HG02571 (cell line): ENCODE measurements around the gene GSTO2.
A peak's percentile ranks its signal among the peaks of the same experiment; 100 is the strongest.

Source experiments
- ATAC-seq: cut with Tn5 transposase; IDR thresholded peaks from one replicate; pipeline ENCODE4 v1.9.1; 2021; ENCODE audit warnings: mild to moderate bottlenecking, moderate library complexity; ENCODE audit not compliant: unreplicated experiment

GSTO2 gene

GRCh38 chr10:104337985-104338735 lies 69.2 kb downstream of the GSTO2 start, which contains the start of gene ITPRIP:
Gene ITPRIP, minus strand, starts transcription at chr10:104338465. Its CDS starts 22,414 bp downstream, at chr10:104316051.
- ATAC-seq: peak; percentile 62

DNA sequence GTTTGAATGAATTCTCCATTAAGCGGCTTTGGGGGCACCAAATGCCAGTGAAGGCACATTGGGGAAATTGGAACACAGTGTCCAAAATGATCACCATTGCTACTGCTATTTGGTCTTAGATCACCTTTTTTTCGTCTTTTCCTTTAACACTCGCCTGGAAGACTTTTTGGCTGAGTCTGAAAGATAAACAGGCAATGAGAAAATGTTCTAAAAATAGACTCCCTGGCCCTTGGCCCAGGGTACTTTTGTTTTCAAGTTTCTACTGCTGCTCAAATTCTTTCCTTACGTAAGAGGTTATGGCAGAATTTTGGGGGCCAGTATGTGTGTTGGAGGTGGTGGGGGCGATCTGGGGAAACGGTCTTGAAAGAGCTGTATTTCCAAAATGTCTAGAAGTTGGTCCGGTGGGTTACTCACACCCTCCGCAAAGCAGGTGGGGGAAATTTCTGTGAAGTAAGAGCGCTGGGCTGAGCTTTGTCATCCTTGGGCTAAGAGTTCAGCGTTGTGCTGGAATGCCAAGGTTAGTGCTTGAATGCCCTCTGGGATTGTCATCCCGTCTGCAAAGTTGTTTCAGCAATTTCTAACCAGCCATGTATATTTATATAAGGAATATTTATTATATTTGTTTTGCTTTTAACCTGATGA lies 70.6 kb downstream of the GSTO2 start:
- no peak for ATAC-seq

DNA sequence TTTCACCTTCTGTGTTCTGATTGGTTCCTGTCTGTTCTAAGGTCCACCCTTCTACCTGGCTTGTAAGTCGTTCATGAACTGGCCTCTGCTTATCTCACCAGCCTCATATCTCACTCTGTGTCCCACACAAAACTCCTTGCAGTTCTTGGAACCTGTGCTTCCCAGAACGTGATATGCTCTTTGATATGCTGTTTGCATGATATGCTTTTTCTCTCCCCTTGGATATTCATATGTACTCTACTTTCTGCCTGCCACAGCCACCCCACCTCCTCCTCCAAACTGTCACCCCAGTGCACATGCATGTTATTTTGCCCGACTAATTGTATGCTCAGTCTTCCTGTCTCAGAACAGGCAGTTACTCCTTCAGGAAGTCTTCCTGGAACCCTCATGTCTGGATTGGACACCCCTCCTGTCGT lies 71.1 kb downstream of the GSTO2 start:
- ATAC-seq: no peak

- ATAC-seq: no peak
Observed at GRCh38 chr10:104340641-104341040, 71.7 kb downstream of the GSTO2 start.

- ATAC-seq: no peak
Observed at GRCh38 chr10:104342941-104343411, 74.0 kb downstream of the GSTO2 start.

DNA sequence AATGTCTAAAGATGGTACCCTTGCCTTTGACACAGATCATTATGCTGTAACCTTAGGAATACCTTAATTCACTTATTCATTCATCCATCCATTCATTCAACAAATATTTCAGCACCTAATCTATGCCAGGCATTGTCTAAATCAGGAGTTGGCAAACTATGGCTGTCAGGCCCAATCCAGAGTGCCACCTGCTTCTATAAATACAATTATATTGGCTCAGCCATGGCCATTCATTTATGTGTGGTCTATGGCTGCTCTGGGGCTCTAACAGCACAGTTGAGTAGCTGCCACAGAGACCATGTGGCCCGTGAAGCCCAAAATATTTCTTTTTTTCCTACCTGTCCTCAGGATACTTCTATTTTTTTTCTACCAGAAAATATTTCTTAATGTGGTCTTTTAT lies 75.2 kb downstream of the GSTO2 start:
- ATAC-seq: no peak

- ATAC-seq: no peak
Observed at GRCh38 chr10:104345515-104345914, 76.5 kb downstream of the GSTO2 start.

DNA sequence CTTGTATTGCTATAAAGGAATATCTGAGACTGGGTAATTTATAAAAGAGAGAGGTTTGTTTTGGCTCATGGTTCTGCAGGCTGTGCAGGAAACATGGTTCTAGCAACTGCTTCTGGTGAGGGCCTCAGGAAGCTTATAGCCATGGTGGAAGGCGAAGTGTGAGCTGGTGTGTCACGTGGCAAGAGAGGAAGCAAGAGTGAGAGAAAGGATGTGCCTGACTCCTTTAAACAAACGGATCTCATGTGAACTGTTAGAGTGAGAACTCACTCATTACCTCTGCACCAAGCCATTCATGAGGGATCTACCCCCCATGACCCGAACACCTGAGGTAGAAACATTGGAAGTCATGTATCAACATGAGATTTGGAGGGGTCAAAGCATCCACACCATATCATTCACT lies 77.0 kb downstream of the GSTO2 start:
- ATAC-seq: no peak

GRCh38 chr10:104347295-104348045 lies 78.5 kb downstream of the GSTO2 start:
- ATAC-seq: no peak

GRCh38 chr10:104348601-104349000 lies 79.6 kb downstream of the GSTO2 start:
- no peak for ATAC-seq

DNA sequence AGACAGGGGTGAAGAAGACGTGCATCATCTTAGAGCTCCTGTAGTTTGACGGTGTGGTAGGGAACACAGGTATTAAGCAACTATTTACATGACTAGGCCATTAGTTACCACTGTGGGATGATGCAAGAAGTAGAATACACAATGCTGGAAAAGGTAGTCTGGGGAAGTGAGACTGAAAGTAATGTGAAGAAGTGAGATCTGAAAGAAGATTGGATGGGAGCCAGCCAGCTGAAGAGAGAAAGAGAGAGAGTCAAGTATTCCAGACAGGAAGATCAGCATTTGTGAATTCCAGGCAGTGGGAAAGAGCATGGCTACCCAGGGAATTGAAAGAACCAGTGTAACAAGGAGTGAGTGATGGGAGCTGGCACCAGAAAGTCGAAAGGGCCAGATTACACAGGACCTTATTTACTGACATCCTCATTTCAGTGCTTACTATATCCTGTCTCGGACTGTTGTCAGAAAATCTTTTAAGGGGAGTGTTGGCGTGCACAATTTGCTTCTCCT lies 80.7 kb downstream of the GSTO2 start:
- ATAC-seq: peak; percentile 50

DNA sequence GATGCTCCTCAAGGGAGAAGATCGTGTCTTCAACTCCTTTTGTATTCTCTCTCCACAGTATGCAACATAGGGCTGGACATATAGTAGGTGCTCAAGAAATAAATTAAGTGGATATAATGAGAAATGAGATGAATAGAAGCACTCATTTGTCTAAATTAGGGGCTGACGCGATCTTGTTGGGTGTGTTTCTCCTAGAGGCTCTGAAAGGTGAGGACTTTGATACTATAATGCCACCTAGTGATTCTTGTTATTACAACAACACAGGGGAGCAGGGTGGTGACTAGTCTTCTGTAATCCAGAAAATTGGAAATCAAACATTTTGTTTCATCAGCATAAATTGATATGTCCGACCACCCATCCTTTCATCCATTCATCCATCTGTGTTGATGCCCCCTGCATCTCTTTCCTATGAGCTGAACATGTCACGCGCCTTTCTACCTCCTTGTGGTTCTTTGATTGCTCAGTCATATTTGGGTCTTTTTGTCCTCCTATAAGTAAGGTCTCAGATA lies 81.2 kb downstream of the GSTO2 start:
- peak; percentile 44 for ATAC-seq

DNA sequence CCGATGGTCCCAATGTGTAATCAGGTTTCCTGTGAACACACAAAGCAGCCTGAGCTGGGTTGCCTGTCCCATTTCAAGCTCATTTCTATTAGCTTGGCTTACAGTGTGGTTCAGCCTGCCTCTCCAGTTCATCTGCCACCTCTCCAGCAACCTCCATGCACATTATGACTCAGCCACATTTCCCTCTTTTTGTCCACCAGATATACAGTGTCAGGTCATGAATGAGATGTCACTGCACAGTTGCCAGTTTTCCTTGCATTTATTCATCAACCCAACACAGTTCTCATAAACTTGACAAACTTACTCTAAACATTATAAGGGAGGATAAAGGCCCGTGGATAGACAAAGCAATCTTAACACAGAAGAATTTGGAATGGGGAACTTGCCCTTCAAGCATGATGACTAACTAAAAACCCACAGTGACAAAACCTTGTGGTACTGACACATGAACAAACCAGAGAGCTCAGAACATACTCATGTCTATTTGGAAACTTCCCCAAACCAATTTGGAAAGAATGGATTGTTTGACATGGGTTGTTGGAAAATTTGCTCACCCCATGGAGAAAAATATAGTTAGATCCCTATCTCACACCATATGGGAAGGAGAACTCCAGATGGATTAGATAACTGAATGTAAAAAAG lies 82.2 kb downstream of the GSTO2 start:
- no peak for ATAC-seq

DNA sequence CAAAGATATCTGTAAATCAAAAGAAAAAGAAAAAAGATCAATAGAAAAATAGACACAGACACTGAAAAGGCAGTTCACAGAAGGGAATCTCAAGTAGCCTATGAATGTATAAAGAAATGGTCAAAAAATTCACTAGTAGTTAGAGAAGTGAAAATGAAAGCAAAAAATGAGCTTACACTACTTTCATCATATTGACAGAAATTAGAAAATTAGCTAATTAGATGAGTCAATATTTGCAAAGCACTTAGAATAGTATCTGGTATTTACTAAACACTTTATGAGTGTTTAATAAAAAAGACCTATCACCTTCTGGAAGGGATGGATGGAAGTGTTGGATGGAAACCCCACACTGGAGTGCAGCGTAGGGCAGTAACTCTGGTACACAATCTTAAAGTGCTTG lies 82.9 kb downstream of the GSTO2 start:
- no peak for ATAC-seq

GRCh38 chr10:104353325-104354048 lies 84.5 kb downstream of the GSTO2 start, which contains the start of gene CFAP58:
Gene CFAP58, plus strand, starts transcription at chr10:104353833. Its CDS starts 65 bp downstream, at chr10:104353898.
- ATAC-seq: peak; percentile 55
